Astrocyte of the spinal cord (primary cell): ENCODE results near the gene SCN4B.

Experiments
- DNase-seq: peaks from one replicate; pipeline ENCODE4 v3.0.0; 2011; ENCODE audit warnings: low read depth, low spot score
- H3K4me3 ChIP-seq: 2 replicates; pipeline ENCODE4 v1.5.1; 2011; ENCODE audit warnings: low read depth, mild to moderate bottlenecking, low read length, moderate library complexity
- in situ Hi-C: cut with HindIII; loops from 2 replicates; pipeline ENCODE4 v1.10.0; 2017; ENCODE audit warnings: low sequenced_read_pairs
- TF ChIP-seq, protein P1 (sequence below): IDR thresholded peaks from 2 replicates; pipeline ENCODE4 v1.5.1; 2012; ENCODE audit warnings: low read depth, mild to moderate bottlenecking, low read length, inconsistent platforms

Gene SCN4B

DNA sequence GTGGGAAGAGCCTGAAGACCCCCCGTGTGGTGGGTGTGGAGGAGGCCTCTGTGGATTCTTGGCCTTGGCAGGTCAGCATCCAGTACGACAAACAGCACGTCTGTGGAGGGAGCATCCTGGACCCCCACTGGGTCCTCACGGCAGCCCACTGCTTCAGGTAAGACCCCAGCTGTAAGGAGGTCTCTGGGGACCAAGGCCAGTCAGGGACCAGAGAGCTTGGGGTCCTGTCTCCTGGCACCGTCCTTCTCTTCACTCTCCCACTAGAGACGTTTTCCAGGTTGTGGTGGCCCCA, 40.9 kb downstream of the SCN4B start:
- H3K4me3 ChIP-seq: no peak overlapping the region
- TF ChIP-seq, protein P1, sequence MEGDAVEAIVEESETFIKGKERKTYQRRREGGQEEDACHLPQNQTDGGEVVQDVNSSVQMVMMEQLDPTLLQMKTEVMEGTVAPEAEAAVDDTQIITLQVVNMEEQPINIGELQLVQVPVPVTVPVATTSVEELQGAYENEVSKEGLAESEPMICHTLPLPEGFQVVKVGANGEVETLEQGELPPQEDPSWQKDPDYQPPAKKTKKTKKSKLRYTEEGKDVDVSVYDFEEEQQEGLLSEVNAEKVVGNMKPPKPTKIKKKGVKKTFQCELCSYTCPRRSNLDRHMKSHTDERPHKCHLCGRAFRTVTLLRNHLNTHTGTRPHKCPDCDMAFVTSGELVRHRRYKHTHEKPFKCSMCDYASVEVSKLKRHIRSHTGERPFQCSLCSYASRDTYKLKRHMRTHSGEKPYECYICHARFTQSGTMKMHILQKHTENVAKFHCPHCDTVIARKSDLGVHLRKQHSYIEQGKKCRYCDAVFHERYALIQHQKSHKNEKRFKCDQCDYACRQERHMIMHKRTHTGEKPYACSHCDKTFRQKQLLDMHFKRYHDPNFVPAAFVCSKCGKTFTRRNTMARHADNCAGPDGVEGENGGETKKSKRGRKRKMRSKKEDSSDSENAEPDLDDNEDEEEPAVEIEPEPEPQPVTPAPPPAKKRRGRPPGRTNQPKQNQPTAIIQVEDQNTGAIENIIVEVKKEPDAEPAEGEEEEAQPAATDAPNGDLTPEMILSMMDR: no peak
- no peak for DNase-seq
- in situ Hi-C loops: no loop called here

DNA sequence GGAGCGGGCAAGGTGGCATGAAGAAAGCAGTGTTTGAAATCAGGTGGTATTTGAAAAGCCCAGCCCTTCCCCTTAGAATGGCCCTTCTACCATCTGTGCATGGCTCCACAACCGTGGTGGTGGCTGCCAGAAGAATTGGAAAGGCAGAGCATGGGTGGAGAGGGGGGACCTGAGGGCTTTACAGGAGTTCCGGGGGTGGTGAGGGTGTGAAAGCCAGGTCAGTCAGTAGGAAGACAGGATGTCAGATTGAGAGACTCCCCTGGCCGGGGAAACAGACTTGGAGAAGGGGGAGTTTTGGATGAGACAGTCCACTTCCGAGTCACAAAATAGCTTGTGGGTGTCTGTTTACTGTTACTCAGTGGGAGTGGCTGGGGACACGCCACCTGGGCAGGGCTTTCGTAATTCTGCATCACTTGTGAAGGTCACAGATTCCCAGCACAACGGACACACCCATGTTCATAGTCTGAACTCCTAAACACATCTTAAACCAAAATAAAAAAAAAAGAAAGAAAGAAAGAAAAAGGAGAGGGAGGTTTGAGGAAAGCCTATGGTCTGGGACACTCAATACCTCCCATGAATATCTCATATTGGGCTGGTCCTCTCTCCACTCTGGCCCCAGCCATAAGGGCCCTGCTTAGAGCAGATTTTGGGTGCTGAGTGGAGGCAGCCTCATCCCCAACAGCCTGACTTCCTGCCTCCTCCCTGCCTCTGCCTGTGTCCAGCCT, 41.4 kb downstream of the SCN4B start:
- in situ Hi-C loops: no loop called here
- H3K4me3 ChIP-seq: no peak overlapping the region
- DNase-seq: no peak
- TF ChIP-seq, protein P1: no peak

DNA sequence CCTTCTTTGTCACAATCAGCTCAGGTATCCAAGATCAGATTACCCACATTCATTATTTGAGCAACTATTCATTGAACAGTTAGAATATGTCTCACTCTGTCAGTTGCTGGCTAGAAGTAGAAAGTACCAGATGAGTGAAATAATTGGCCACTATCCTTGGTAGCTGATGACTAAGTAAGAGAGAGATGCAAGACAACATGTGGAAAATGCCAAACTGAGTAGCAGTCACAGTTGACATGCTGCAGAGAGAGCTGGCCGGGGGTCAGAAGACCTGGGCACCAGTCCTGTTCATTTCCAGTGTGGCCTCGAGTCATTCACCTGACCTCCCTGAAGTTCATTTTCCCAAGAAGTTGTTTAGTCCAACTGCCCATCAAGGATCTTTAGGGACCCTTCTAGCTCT, 43.4 kb downstream of the SCN4B start:
- in situ Hi-C loops: no loop called here
- no peak overlapping the region for H3K4me3 ChIP-seq
- TF ChIP-seq, protein P1: no peak
- DNase-seq: no peak

DNA sequence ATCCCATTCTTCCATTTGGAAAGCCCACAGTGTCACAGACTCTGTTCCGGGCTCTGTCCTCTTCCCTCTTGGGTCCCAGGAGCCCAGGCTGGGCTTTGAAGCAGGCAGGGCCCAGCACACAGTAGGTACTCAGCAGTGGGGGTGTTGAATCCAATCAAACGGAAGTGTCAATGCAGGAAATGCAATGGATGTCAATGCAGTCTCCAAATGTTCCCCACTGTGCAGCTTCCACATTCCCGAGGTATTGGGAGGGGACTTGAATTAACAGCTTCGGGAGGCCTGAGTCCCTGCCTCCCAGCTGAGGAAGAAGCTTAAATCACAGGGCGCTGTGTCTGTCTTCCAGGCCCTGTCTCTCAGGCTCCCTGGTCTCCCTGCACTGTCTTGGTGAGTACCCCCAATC, 44.1 kb downstream of the SCN4B start:
- DNase-seq: no peak
- TF ChIP-seq, protein P1: no peak
- in situ Hi-C loops: no loop called here
- H3K4me3 ChIP-seq: no peak overlapping the region

DNA sequence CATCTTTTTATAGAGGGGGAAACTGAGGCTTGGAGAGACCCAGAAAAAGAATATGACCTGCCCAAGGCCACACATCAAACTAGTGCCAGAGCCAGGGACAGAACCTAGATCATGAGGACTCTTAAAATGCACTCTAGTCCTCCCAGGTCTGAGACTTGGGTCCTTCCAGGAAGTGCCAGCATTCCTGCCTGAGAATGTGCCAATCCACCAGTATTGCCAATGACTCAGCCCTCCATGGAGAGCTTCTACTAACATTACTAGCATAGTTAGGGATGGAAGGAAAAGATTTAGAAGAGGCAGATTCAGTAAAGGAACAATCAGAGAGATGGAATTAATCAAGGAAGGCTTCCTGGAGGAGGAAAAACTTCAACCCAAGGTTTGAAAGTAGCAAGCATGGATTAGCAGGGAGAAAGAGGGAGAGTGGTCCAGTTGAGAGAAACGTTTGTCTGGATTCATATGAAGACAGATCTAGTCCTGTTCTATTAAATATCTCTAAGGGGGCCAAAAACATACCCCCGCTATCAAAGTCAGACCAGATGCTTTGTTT, 45.8 kb downstream of the SCN4B start:
- DNase-seq: no peak
- TF ChIP-seq, protein P1: no peak
- H3K4me3 ChIP-seq: no peak overlapping the region
- in situ Hi-C loops: no loop called here

DNA sequence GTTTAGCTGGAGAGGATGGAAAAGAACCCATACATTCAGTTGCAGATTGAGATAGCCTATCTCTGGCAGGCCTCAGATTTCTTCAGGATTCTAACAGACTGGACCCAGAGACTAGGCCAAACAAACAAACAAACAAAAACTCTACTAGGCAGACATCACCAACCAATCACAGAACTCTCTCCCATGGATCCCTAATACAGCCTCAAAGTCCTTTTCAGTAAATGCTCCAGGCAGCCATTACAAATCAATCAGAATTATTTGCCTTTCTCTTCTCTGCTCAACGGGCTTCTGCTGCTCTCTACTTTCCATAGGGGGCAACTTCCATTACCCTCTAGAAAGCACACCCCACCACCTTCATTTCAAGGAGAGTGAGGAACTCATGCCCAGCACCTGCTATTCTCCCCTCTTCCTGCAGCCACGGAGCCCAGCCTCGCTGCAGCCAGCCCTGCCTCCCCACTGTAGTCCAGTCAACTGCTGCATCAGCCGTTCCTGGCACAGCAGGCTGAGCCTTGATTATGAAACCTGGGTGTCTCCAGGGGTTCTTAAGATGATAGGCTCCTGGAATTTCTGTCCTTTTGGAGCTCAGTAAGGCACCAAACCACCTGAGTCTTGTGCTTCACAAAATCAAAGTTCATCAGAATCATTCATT, 46.8 kb downstream of the SCN4B start:
- TF ChIP-seq, protein P1: no peak
- no peak overlapping the region for H3K4me3 ChIP-seq
- in situ Hi-C loops: no loop called here
- DNase-seq: no peak
